Fibroblast of pulmonary artery (primary cell): ENCODE measurements around the gene AKR7A2.

Source experiments
- DNase-seq: peaks from one replicate; pipeline ENCODE4 v3.0.0-alpha.2; 2010; ENCODE audit warnings: low read depth
- H3K4me3 ChIP-seq: replicated peaks from 2 replicates; pipeline ENCODE4 v1.5.1; 2011; ENCODE audit warnings: low read depth, mild to moderate bottlenecking, control low read depth, low read length, moderate library complexity
- TF ChIP-seq, protein P1 (sequence below): IDR thresholded peaks from 2 replicates; pipeline ENCODE4 v1.5.1; 2011; ENCODE audit warnings: mild to moderate bottlenecking, control low read depth, low read length, inconsistent platforms; ENCODE audit errors: missing control alignments

Gene AKR7A2

DNA sequence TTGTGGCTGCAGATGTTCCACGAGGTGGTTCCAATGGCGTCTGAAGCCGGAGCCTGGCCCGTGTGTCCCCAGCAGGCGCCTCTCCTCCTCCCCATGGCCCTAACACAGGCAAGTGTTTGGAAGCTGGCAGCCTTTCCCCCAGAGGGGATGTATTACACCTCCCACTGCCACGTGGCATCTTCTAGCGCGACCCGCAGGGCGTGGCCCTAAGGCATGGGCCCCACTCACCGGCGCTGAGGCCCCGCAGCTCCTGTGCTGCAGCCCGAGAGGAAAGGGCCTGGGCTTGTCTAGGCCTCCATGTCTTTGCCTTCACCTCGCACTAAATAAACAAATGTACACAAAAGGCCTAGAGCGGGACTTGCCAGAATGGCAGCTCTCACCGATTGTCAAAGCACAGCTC is 38.1 kb upstream of the AKR7A2 start:
- TF ChIP-seq, protein P1, sequence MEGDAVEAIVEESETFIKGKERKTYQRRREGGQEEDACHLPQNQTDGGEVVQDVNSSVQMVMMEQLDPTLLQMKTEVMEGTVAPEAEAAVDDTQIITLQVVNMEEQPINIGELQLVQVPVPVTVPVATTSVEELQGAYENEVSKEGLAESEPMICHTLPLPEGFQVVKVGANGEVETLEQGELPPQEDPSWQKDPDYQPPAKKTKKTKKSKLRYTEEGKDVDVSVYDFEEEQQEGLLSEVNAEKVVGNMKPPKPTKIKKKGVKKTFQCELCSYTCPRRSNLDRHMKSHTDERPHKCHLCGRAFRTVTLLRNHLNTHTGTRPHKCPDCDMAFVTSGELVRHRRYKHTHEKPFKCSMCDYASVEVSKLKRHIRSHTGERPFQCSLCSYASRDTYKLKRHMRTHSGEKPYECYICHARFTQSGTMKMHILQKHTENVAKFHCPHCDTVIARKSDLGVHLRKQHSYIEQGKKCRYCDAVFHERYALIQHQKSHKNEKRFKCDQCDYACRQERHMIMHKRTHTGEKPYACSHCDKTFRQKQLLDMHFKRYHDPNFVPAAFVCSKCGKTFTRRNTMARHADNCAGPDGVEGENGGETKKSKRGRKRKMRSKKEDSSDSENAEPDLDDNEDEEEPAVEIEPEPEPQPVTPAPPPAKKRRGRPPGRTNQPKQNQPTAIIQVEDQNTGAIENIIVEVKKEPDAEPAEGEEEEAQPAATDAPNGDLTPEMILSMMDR = no peak
- H3K4me3 ChIP-seq = no peak overlapping the region
- DNase-seq = no peak

DNA sequence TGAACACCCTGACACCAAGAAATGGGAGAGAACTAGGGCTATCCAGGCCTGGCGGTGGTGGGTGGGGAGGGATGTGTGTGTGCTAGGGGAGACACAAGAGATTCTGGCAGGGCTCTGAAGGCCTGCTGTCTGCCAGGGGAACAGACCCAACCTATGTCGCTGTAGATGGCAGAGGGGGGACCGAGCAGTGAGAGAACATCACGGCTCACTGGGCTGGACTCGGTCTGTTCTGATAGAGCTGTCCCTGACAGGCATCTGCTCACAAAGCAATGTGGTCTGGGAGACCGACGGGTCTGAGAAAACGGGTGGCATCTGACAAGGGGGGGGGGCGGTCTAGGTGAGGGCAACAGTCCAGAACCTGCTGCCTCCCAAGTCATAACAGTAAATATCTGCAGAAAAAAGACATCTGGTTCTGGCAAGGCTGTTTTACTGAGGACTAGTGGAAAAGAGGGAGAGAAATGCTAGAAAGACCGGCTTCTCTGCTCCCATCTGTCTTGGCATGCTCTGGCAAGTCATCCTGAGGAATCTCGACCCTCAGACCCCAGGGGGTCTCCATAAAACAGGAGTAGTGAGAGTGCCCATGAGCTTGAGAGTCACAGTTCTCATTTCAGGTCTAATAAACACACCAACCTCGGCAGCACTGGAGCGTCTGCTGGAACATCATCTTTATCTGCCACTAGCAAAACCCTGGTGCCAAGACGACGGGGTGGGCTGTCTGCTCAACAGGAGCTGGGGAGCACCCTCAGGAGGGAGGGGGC is 36.7 kb upstream of the AKR7A2 start:
- no peak for DNase-seq
- no peak overlapping the region for H3K4me3 ChIP-seq
- TF ChIP-seq, protein P1 = no peak

DNA sequence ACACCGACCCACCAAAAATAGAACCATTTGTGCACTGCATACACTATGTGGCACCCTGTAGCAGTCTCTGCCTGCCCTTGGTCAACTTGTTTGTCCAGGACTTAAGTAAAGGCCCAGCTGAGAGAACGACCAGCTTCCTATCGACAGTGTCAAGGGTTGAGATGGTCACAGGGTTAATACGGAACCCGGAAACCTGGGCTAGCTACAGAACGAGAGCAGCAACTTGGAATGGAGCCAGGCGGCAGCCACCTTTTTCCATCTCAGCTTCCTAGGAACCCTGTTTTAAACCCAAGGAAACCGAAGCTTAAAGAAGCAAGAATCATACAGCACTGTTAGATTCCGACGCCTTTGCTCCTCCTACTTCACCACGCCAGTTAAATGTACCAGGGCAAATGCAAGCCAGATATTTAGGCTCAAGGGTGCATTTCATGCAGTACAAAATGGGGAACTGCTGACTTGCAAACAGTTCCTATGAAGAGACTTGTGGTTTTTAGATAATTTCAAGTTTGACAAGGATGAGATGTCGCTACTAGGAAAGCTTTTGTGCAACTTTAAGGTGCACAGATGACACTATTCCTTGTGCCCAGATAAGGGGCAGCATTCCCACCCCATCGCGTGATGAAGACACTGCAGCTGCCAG is 35.7 kb upstream of the AKR7A2 start:
- no peak overlapping the region for H3K4me3 ChIP-seq
- no peak for DNase-seq
- TF ChIP-seq, protein P1 = no peak

DNA sequence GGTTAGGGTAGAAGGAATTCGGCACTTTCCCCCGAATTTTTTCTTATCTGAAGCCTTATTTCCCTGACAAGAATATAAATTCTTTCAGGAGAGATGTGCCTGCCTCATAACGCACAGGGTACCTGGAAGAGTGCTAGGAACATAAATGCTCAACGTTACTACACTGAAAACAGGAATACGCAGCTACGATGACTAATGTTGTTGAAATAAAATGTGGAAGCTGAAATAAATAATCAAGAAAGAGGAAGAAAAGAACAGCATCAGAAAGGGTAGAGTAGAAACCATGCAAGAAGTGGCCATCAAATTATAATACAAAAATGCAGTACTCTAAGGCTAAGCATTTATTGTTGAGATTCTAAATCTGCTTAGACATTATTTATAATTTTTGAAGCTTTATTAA is 34.1 kb upstream of the AKR7A2 start:
- no peak overlapping the region for H3K4me3 ChIP-seq
- no peak for DNase-seq
- TF ChIP-seq, protein P1 = no peak

DNA sequence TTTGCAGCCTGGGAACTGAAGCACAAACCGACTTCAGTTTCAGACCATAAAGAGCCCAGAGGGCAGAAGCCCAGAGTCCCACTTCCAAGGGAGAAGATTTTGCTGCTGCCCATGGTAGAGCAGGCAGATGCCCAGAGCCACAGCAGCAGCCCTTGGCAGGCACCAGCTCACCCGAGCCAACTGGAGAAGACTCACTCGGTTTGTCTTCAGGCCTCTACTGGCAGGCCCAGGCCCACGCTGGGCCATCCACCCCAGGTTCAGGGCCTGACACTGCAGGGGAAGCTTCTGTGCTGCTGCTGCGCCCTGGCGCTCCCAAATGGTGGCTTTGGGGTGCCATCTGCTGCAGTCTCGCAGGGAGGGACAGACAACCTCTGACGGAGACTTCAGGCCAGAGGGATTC is 33.4 kb upstream of the AKR7A2 start:
- no peak for DNase-seq
- TF ChIP-seq, protein P1 = no peak
- no peak overlapping the region for H3K4me3 ChIP-seq

DNA sequence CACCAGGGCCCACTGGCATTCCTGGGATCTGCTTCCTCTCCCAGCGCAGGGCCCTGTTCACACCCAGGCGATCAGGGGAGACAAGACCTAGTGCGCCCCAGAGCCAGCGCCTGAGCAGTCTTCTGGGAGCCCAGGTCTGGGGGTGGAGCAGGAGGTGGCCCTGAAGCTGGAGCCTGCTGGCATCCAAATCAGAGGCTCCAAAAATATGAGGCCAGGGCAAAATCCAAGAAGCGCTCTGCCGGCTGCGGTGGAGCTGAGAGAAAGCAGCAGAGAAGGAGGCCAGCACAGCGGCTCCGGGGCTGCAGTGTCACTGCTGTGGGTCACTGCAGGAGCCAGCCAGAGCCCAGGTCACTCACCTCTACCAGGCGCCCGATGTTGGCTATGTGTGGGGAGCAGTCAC is 32.9 kb upstream of the AKR7A2 start:
- TF ChIP-seq, protein P1 = no peak

DNA sequence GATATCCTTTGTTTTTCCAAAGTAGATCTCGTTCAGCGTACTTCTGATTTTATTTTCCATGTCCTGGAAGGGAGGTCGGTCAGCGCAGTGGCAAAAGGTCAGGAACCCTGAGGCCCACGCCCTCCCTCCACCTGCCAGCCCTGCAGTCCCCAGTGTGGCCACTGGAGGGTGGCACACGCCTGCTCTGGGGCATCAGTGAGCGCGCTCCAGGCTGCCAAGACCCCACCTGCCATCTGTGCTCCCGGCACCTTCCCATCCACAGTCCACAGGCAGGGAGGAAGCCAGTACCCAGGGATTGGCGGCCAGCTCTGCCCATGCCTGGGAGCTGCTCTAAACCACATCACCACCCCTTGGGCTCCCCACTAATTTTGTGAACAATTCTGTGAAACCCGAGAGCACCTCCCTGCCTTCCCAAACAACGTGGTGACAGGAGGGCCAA is 32.4 kb upstream of the AKR7A2 start:
- no peak overlapping the region for H3K4me3 ChIP-seq
- DNase-seq = peak; percentile 45
- TF ChIP-seq, protein P1 = peak; percentile 78

More for the DNA sequence above, 32.9 kb upstream of the AKR7A2 start:
- no peak for DNase-seq
- H3K4me3 ChIP-seq = no peak overlapping the region
